SK-N-SH (cell line): Measurements from ENCODE around the gene TOM1L2. TPM values are rescaled to one million over a fixed set of nuclear protein-coding genes. Genes with fewer than 3 reads are reported as not detected.

ENCODE experiments used
- CTCF ChIA-PET: fragments of 300-600, 350-600 bp; formaldehyde crosslinking; extraction: SDS; loops from one replicate; lab custom pipeline; 2021; lab: Yijun Ruan, JAX
- POLR2A ChIA-PET: fragments of 350-600 bp; sonication (Branson Sonifier 250); formaldehyde crosslinking; extraction: SDS; loops from one replicate; lab custom pipeline; 2020; ENCODE audit warnings: antibody characterized with exemption, inconsistent platforms; lab: Yijun Ruan, JAX
- DNase-seq: peaks from one replicate; pipeline ENCODE4 v3.0.0; 2012
- H2AFZ ChIP-seq: fragments of 200-600 bp; sonication (generic); 2 replicates; pipeline ENCODE4 v1.8.1; 2016; ENCODE audit warnings: antibody characterized with exemption, mild to moderate bottlenecking, low read depth
- H3F3A ChIP-seq: fragments of 200-600 bp; sonication (generic); replicated peaks from 2 replicates; pipeline ENCODE3; 2016; ENCODE audit warnings: antibody characterized with exemption, mild to moderate bottlenecking; ENCODE audit not compliant: insufficient read depth
- H3K27ac ChIP-seq, 2 experiments: fragments of 200-500 bp in 1 of 2; fragments of 200-600 bp in 1 of 2; sonication (Bioruptor generic) in 1 of 2; sonication (generic), shearing (Covaris generic) in 1 of 2; 2 replicates each; pipeline versions ENCODE4 v1.5.1 to v1.6.1; 2014 to 2016; ENCODE audit warnings: low read depth in 2 of 2, inconsistent platforms in 1 of 2, low read length in 1 of 2, mild to moderate bottlenecking in 1 of 2, mixed read lengths in 1 of 2
- H3K27me3 ChIP-seq: fragments of 200-600 bp; sonication (generic), shearing (Covaris generic); 2 replicates; pipeline ENCODE4 v1.6.1; 2016; ENCODE audit warnings: mixed run types; ENCODE audit not compliant: insufficient read depth
- H3K36me3 ChIP-seq, 2 experiments: fragments of 200-500 bp in 1 of 2; fragments of 200-600 bp in 1 of 2; sonication (Bioruptor generic) in 1 of 2; sonication (generic) in 1 of 2; replicated peaks in 1 of 2; 2 replicates each; pipeline versions ENCODE3 to v1.5.1; 2014 to 2016; ENCODE audit warnings: low read length in 1 of 2, mild to moderate bottlenecking in 1 of 2; ENCODE audit not compliant: insufficient read depth in 2 of 2, control insufficient read depth in 1 of 2
- H3K4me1 ChIP-seq, 2 experiments: fragments of 200-500 bp in 1 of 2; fragments of 200-600 bp in 1 of 2; sonication (Bioruptor generic) in 1 of 2; sonication (generic), shearing (Covaris generic) in 1 of 2; 2 replicates each; pipeline versions ENCODE4 v1.5.1 to v1.6.1; 2014 to 2016; ENCODE audit warnings: low read depth in 1 of 2, low read length in 1 of 2, mixed run types in 1 of 2; ENCODE audit not compliant: insufficient read depth in 2 of 2, control insufficient read depth in 1 of 2
- H3K4me2 ChIP-seq: fragments of 200-600 bp; sonication (generic), shearing (Covaris generic); 2 replicates; pipeline ENCODE4 v1.6.1; 2017; ENCODE audit warnings: mixed run types
- H3K4me3 ChIP-seq, 2 experiments: fragments of 200-500 bp in 1 of 2; fragments of 200-600 bp in 1 of 2; sonication (Bioruptor generic) in 1 of 2; sonication (generic), shearing (Covaris generic) in 1 of 2; 2 replicates each; pipeline versions ENCODE4 v1.5.1 to v1.8.1; 2014 to 2016; ENCODE audit warnings: low read depth in 2 of 2, inconsistent platforms in 1 of 2, low read length in 1 of 2, mild to moderate bottlenecking in 1 of 2, mixed read lengths in 1 of 2, moderate library complexity in 1 of 2
- H3K79me2 ChIP-seq: fragments of 200-600 bp; sonication (generic); 2 replicates; pipeline ENCODE4 v1.8.1; 2017; ENCODE audit warnings: mild to moderate bottlenecking; ENCODE audit not compliant: insufficient read depth
- H3K9ac ChIP-seq: fragments of 200-600 bp; sonication (generic); 2 replicates; pipeline ENCODE4 v1.6.1; 2017; ENCODE audit warnings: mixed run types
- H3K9me2 ChIP-seq: fragments of 200-600 bp; sonication (generic); 2 replicates; pipeline ENCODE4 v1.6.1; 2017; ENCODE audit warnings: mixed run types
- H3K9me3 ChIP-seq: fragments of 200-600 bp; sonication (generic); 2 replicates; pipeline ENCODE4 v1.6.1; 2017; ENCODE audit warnings: mixed run types, mild to moderate bottlenecking, moderate library complexity
- H4K20me1 ChIP-seq: fragments of 200-600 bp; sonication (generic); 2 replicates; pipeline ENCODE4 v1.6.1; 2017; ENCODE audit warnings: mild to moderate bottlenecking, mixed run types; ENCODE audit not compliant: insufficient read depth
- CTCF ChIP-seq: fragments of 200-600 bp; sonication (generic); IDR thresholded peaks from 2 replicates; pipeline ENCODE4 v1.6.1; 2017; ENCODE audit warnings: antibody characterized with exemption, mild to moderate bottlenecking, moderate library complexity
- EP300 ChIP-seq, 2 experiments: IDR thresholded peaks; 2 replicates each; pipeline versions ENCODE4 v1.4.0 to v1.6.1; 2012; ENCODE audit warnings: borderline replicate concordance in 1 of 2, low read depth in 1 of 2, low read length in 1 of 2
- FOXJ3 ChIP-seq: sonication (generic); formaldehyde crosslinking; IDR thresholded peaks from 2 replicates; pipeline ENCODE4 v1.5.1; 2020; ENCODE audit warnings: mild to moderate bottlenecking, missing genetic modification reagents
- IRF3 ChIP-seq: fragments of 150-350 bp; IDR thresholded peaks from 2 replicates; pipeline ENCODE4 v1.6.1; 2016; ENCODE audit warnings: mild to moderate bottlenecking, low read depth, low read length
- PBX3 ChIP-seq: IDR thresholded peaks from 2 replicates; pipeline ENCODE4; 2012
- POLR2AphosphoS5 ChIP-seq: IDR thresholded peaks from 2 replicates; pipeline ENCODE4 v1.6.1; 2012; ENCODE audit warnings: low read depth, low read length
- RAD21 ChIP-seq: IDR thresholded peaks from 2 replicates; pipeline ENCODE4 v1.6.1; 2012; ENCODE audit warnings: mild to moderate bottlenecking, low read length
- RXRA ChIP-seq: IDR thresholded peaks from 2 replicates; pipeline ENCODE4 v1.4.0; 2012; ENCODE audit warnings: low read depth, mild to moderate bottlenecking, borderline replicate concordance
- SIN3A ChIP-seq: IDR thresholded peaks from 2 replicates; pipeline ENCODE4 v1.6.1; 2012; ENCODE audit warnings: low read depth, mild to moderate bottlenecking, low read length, moderate library complexity, borderline replicate concordance
- TEAD4 ChIP-seq: IDR thresholded peaks from 2 replicates; pipeline ENCODE4 v1.4.0; 2012; ENCODE audit warnings: mild to moderate bottlenecking, borderline replicate concordance; ENCODE audit not compliant: insufficient read depth
- ZBTB33 ChIP-seq: IDR thresholded peaks from 2 replicates; pipeline ENCODE4 v1.4.0; 2012; ENCODE audit warnings: low read depth, borderline replicate concordance
- WGBS: methylation state at CpG from one replicate; pipeline ENCODE4 v1.1.6; 2017; ENCODE audit warnings: low lambda C conversion rate; 5-methylcytosine and 5-hydroxymethylcytosine counted together
- polyA plus RNA-seq, 3 experiments: library from polyadenylated mRNA; depleted of rRNA; stranded (reverse); fragments of >200 nt; gene quantifications; 2 replicates each; pipeline ENCODE4 v1.2.3, GENCODE V29; 2012

TOM1L2 gene
- polyA plus RNA-seq, 1 of the 3 experiments (the other 2 are of a cell fraction): 85.4 TPM

GRCh38 chr17:17989618-17990017 lies 17.4 kb upstream of the TOM1L2 start (continued):
- no peak for TF ChIP-seq PBX3

GRCh38 chr17:17989081-17989480 lies 16.9 kb upstream of the TOM1L2 start:
- ChIA-PET POLR2A (no interaction called here), CTCF (interaction anchor here (2.8 kb wide), 1 partner anchor 45 kb away, joined by 13 read pairs; no protein-coding TSS in a partner anchor)
- 94% methylated on average over 9 of the region's 9 CpGs for WGBS
- no peak overlapping the region for H3K4me3 ChIP-seq
- no peak overlapping the region for H2AFZ ChIP-seq
- H3K36me3 ChIP-seq: no peaks in the 10 kb centered on the region
- no peaks in the 10 kb centered on the region for H3K79me2 ChIP-seq
- peaks cover 13% of the 10 kb centered on the region for H3F3A ChIP-seq
- peaks cover 4 to 7% of the 10 kb centered on the region in 2 experiments; a peak in 2 of 4 replicates for H3K4me1 ChIP-seq
- H3K27me3 ChIP-seq: no peaks in the 10 kb centered on the region
- no peak overlapping the region for H3K27ac ChIP-seq
- TF ChIP-seq EP300 (IDR thresholded peaks at IDR 0.05; ENCODE audit: borderline replicate concordance in 1 of 2, low read depth in 1 of 2, low read length in 1 of 2): no peak
- TF ChIP-seq POLR2AphosphoS5: no peak
- no peak for TF ChIP-seq ZBTB33
- TF ChIP-seq RXRA: no peak
- TF ChIP-seq RAD21: no peak
- no peak for TF ChIP-seq TEAD4
- TF ChIP-seq SIN3A: no peak
- TF ChIP-seq IRF3: no peak
- TF ChIP-seq FOXJ3 (CRISPR knock-in tag): no peak
- no peak for TF ChIP-seq CTCF
- H3K4me2 ChIP-seq: no peak overlapping the region
- H4K20me1 ChIP-seq: no peaks in the 10 kb centered on the region
- no peaks in the 10 kb centered on the region for H3K9me2 ChIP-seq
- no peak for DNase-seq
- no peak overlapping the region for H3K9ac ChIP-seq
- no peaks in the 10 kb centered on the region for H3K9me3 ChIP-seq
